KG1 (cell line): ENCODE results near the gene ELL2.
"Not testable (repeated sequence)": the region's sequence is repeated elsewhere in the genome, so short reads cannot be mapped to it uniquely, and the experiment has no call there.

ENCODE experiments used
- DNase-seq: peaks from one replicate; lab custom pipeline; 2025; lab: John Stamatoyannopoulos, UW

ELL2 gene

GRCh38 chr5:95930141-95930930 lies 31.3 kb downstream of the ELL2 start:
- DNase-seq, result no peak

DNA sequence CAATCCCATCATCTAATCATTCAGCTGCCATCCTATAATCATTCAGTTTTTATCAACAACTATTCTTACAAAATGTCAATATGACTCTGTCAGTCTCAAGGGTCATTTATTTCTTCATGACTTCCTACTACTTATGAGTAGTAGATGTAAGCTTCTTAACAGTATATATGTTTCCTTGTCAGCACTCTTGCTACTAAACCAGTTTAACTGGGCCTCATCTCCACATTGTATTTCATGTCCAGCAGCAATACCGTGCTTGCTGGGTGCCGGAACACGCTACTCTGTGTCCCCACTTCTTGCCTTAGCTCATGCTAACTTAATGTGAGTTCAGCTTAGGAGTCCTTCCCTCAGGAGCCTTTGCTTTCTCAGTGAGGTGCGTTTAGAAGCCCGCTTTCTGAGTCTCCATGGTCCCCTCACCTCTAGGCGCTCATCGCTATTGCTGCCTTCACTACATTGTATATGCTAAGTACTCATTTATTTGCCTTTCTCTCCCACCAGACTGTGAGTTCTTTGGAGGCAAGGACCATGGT lies 32.9 kb downstream of the ELL2 start:
- DNase-seq, result no peak

DNA sequence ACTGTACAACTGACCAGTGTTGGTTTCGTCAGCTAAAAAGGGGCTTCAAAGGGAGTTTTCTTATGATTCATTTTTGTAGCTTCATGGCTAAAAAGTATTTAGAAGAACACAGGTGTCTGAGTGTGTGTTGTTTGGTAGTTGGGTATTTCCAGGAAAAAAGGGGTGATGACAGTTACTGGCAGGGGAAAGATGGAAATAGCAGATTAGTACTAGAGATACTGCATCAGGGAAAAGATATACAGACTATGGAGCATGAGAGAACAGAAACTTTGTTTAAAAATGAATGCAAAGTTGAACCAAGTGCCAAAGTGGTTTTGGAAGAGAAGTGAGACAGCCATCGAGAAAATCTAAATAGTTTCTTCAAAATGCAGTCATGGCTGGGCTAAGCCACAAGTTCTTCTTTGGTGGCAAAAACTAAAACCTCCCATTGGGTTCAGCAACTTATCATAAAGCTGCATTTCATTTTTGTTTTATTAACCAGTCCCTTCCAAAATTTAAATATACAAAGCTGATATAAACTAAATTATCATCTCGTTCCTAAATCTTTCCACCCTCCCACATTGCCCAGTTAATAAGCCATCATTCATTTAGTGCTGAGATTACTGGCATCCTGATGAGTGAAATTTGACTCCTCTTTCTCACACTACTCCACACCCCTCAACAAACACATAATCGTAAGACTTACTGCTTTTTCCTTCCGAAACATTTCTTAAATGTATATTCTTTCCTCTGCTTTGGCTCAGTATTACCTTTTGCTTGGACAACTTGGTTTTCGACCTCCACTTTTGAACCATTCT lies 33.5 kb downstream of the ELL2 start:
- DNase-seq, result no peak

DNA sequence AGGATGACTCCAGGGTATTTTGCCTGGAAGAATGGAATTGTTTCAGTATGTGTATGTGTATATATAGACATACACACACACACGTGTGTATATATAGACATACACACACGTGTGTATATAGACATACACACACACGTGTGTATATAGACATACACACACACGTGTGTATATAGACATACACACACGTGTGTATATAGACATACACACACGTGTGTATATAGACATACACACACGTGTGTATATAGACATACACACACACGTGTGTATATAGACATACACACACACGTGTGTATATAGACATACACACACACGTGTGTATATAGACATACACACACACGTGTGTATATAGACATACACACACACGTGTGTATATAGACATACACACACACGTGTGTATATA lies 34.4 kb downstream of the ELL2 start:
- DNase-seq, result not testable (repeated sequence)

DNA sequence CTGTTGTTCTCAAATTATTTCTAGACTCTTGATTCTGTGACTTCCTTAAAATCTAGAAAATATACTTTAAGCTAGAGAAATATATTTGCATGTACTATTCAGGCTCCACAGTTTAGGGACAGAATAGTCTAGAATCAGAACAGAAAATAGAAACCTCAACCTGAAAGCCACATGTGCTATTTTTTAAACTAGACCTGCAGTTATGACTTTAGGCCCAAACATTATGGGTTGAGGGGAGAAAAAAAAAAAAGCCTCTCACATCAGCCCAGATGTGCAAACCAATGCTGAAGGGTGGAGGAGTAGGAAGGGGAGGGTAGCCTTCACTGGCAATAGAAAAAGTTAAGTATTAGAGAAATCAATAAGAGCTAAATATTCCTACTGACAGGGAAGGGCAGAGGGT lies 35.7 kb downstream of the ELL2 start:
- DNase-seq, result no peak

GRCh38 chr5:95925378-95925744 lies 36.3 kb downstream of the ELL2 start:
- no peak for DNase-seq

DNA sequence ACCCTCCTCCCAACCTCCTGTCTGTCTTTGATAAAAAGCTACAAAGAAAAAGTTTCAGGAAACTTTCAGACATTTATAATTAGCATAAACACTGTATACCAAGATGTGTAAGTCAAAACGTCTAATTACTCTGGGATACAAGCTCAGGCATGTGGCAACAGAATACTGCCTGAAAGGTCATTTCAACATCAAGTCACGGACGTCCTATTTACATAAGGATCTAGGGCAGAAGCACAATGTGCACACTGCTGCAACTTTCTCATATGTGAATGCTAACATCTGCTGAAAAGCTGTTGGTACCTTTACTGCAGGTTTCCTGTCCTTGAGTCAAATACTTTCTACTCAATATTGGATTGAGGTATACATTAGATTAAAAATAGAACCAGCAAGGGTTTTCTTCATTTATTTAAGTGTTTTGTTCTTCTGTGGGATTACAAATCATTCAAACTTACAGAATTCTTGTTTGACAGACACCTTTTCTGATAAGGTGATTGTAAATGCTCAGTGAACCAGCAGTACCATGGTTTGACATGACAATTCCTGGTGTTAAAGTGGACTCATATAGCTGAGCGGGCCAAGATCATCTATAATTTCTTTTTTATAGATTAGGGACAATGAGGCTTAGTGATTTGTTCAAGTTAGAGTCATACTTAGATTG lies 36.8 kb downstream of the ELL2 start:
- no peak for DNase-seq

- no peak for DNase-seq
Observed at GRCh38 chr5:95923918-95924544, 37.6 kb downstream of the ELL2 start.

DNA sequence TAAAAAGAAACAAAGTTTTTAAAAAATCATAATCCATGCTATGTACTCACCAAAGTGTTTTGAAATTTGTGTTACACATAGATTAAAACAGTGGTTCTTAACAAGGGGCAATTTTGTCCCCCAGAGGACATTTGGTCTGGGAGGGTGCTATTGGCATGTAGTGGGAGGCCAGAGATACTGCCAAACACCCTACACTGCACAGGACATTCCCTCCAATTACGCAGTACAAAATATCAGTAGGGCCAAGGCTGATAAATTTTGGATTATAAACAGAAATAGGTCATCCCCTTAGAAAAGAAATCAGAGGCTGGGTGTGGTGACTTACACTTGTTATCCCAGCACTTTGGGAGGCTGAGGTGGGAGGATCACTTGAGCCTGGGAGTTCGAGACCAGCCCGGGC lies 38.9 kb downstream of the ELL2 start:
- DNase-seq, result no peak

- DNase-seq, result no peak
Observed at GRCh38 chr5:95921501-95921900, 40.1 kb downstream of the ELL2 start.

GRCh38 chr5:95920822-95921221 lies 40.8 kb downstream of the ELL2 start:
- no peak for DNase-seq

- DNase-seq, result no peak
Observed at GRCh38 chr5:95919658-95920057, 42.0 kb downstream of the ELL2 start.

GRCh38 chr5:95918421-95919006 lies 43.1 kb downstream of the ELL2 start:
- no peak for DNase-seq

GRCh38 chr5:95917207-95917606 lies 44.4 kb downstream of the ELL2 start:
- DNase-seq, result no peak

- no peak for DNase-seq
Observed at GRCh38 chr5:95916687-95917085, 45.0 kb downstream of the ELL2 start.

DNA sequence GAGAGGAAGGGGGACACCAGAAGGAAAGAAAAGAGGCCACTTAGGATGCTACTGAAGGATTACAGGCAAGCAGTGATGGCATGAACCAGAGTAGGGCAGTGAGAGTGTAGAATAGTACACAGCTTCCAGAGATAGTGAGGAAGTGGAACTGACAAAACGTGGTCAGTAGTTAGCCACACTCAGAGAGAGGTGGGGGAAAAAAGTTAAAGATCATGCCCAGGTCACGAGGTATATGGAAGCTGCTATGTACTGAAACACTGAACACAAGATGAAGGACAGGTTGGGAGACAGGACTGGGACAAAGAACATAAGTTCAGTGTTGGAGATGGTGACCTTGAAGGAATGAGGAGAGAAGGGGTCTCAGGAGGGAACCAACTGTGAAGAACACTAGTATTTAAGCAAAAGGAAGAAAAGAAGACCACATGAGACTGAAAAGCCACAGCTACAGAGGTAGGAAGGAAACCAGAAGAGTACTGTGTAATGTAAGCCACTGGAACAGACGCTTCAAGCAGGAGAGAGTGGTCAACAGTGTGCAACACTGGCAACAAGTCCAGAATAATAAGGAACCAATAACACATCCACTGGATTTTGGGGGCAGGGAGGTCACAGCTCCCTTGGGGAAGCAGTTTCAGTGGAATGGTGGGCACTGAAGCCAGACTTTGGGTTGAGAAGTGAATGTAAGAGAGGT lies 45.5 kb downstream of the ELL2 start:
- DNase-seq, result no peak

DNA sequence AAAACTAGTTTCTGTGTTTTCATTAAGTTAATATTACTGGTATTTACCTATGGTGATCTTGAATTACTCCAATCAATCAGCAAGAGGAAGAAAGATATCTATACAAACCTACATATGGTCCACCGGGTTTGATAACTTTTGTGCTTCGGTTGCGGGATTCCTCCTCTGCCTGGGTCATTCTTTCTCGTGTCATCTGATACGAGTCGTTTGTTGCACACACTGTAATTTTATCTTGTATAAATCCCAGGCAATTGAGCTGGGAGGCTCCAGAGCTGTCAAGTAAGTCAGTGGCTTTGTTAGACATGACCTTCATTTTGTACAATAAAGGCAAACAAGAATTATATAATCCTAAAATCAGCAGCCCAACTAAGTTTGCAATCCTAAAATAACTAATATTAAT lies 48.0 kb downstream of the ELL2 start:
- no peak for DNase-seq

- no peak for DNase-seq
Observed at GRCh38 chr5:95912029-95912428, 49.6 kb downstream of the ELL2 start.

DNA sequence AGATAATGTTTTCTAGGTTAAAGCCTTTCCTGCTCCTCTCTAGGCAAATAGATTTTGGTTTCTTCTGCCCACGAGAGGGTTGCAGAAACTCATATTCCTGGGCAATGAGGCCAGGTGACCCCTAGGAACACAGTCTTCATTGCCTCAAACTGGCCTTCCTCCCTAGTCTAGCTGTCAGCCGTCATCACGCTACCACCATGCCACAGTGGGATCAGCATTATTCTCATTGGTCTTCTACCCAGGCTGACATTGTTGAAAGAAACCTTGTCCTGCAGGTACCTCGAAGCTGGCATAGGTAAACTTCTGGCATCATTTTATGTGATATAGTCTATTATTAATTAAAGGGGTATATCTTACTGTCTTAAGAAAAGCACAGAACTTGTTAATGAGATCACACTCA lies 51.1 kb downstream of the ELL2 start:
- DNase-seq, result no peak

- DNase-seq, result no peak
Observed at GRCh38 chr5:95909738-95910137, 51.9 kb downstream of the ELL2 start.

DNA sequence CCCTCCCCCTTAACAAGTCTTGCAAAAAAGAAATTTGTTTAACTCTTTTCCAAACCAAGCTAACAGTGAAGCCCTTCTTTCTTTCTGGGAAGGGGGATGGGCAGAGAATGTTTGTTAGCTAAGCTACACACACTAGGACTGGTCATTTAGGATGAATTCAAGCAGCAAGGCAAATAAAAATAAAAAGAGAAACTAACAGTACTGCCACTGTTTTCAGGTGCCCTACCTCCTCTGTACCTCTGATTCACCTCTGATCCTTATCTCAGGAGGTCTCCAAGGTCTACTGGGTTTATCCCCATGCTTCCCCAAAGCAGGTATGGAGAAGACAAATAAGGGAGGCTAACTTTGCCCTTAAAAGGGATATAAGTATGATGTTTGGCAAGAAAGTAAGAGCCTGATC lies 52.9 kb downstream of the ELL2 start:
- no peak for DNase-seq
